ENCODE measurements around the gene WNT9A. TPM values are rescaled to one million over a fixed set of nuclear protein-coding genes. Genes with fewer than 3 reads are reported as not detected.

WNT9A gene
- polyA plus RNA-seq, 3 donors = not detected

- H3K27me3 ChIP-seq (ENCODE audit: control insufficient read depth in 2 of 2, insufficient read depth in 2 of 2, low read length in 2 of 2) = peaks cover 2 to 22% of the 10 kb centered on the region in 2 donors
- no peak overlapping the region for H3K4me2 ChIP-seq (replicated peaks; ENCODE audit: extremely low read depth, low read length, poor library complexity, severe bottlenecking)
- no peak overlapping the region for H2AFZ ChIP-seq (ENCODE audit: insufficient read depth, low read depth, low read length, poor library complexity, severe bottlenecking)
- no peaks in the 10 kb centered on the region for H3K36me3 ChIP-seq (replicated peaks in 1 of 2; ENCODE audit: control insufficient read depth in 1 of 2, insufficient read depth in 2 of 2, low read length in 2 of 2)
- peaks cover 0 to 10% of the 10 kb centered on the region in 2 donors for H3K4me1 ChIP-seq (ENCODE audit: control insufficient read depth in 1 of 2, insufficient read depth in 2 of 2, low read length in 2 of 2)
- H4K20me1 ChIP-seq (ENCODE audit: insufficient read depth, low read length) = no peaks in the 10 kb centered on the region
- no peak overlapping the region for H3K9ac ChIP-seq (ENCODE audit: insufficient read depth, low read length, poor library complexity, severe bottlenecking)
- TF ChIP-seq CTCF (IDR thresholded peaks at IDR 0.05) = no peak
- H3K27ac ChIP-seq (ENCODE audit: low read depth in 1 of 2, low read length in 2 of 2) = no peak overlapping the region
- no peaks in the 10 kb centered on the region for H3K9me3 ChIP-seq (replicated peaks in 1 of 2; ENCODE audit: control insufficient read depth in 1 of 2, insufficient read depth in 1 of 2, low read length in 2 of 2)
- H3K27me3 Mint-ChIP-seq (ENCODE audit: low read depth in 3 of 3) = peaks cover 18 to 23% (median 23%) of the 10 kb centered on the region in 3 donors
- no peak overlapping the region for H3K4me3 ChIP-seq (replicated peaks in 1 of 3; ENCODE audit: low read depth in 2 of 3, low read length in 3 of 3)
- intact Hi-C loops (cut with micrococcal nuclease) = no loop called here
- H3K36me3 Mint-ChIP-seq = no peaks in the 10 kb centered on the region
- no peaks in the 10 kb centered on the region for H3K79me2 ChIP-seq (ENCODE audit: insufficient read depth, low read length)
- H3K4me1 Mint-ChIP-seq = peaks cover 5% of the 10 kb centered on the region
- no peak overlapping the region for H3K27ac Mint-ChIP-seq
- peaks cover 0 to 6% (median 0%) of the 10 kb centered on the region in 7 donors for H3K9me3 Mint-ChIP-seq
- 92% methylated on average over 6 of the region's 8 CpGs for WGBS (ENCODE audit: insufficient coverage)
- no peak overlapping the region for H3K4me3 Mint-ChIP-seq
- no peak for DNase-seq
Observed at GRCh38 chr1:227942716-227943261, 4.9 kb downstream of the WNT9A start.

GRCh38 chr1:227942021-227942715 is 5.6 kb downstream of the WNT9A start:
- H4K20me1 ChIP-seq (ENCODE audit: insufficient read depth, low read length) = no peaks in the 10 kb centered on the region
- Mint-ChIP-seq H3K27me3 (ENCODE audit: low read depth in 3 of 3) (peaks cover 16 to 22% (median 20%) of the 10 kb centered on the region in 3 donors), H3K4me3 (no peak overlapping the region), H3K4me1 (peaks cover 5% of the 10 kb centered on the region), H3K9me3 (peaks cover 0 to 3% (median 0%) of the 10 kb centered on the region in 7 donors), H3K36me3 (no peaks in the 10 kb centered on the region), H3K27ac (no peak overlapping the region)
- H3K9me3 ChIP-seq (replicated peaks in 1 of 2; ENCODE audit: control insufficient read depth in 1 of 2, insufficient read depth in 1 of 2, low read length in 2 of 2) = no peaks in the 10 kb centered on the region
- WGBS (ENCODE audit: insufficient coverage) = 90% methylated on average over 8 of the region's 15 CpGs
- H3K4me2 ChIP-seq (replicated peaks; ENCODE audit: extremely low read depth, low read length, poor library complexity, severe bottlenecking) = no peak overlapping the region
- no peaks in the 10 kb centered on the region for H3K36me3 ChIP-seq (replicated peaks in 1 of 2; ENCODE audit: control insufficient read depth in 1 of 2, insufficient read depth in 2 of 2, low read length in 2 of 2)
- no peak for DNase-seq
- no peak for TF ChIP-seq CTCF (IDR thresholded peaks at IDR 0.05)
- no peak overlapping the region for H3K27ac ChIP-seq (ENCODE audit: low read depth in 1 of 2, low read length in 2 of 2)
- H3K27me3 ChIP-seq (ENCODE audit: control insufficient read depth in 2 of 2, insufficient read depth in 2 of 2, low read length in 2 of 2) = peaks cover 2 to 20% of the 10 kb centered on the region in 2 donors
- H2AFZ ChIP-seq (ENCODE audit: insufficient read depth, low read depth, low read length, poor library complexity, severe bottlenecking) = no peak overlapping the region
- intact Hi-C loops (cut with micrococcal nuclease) = no loop called here
- H3K4me1 ChIP-seq (ENCODE audit: control insufficient read depth in 1 of 2, insufficient read depth in 2 of 2, low read length in 2 of 2) = peaks cover 0 to 7% of the 10 kb centered on the region in 2 donors
- no peak overlapping the region for H3K9ac ChIP-seq (ENCODE audit: insufficient read depth, low read length, poor library complexity, severe bottlenecking)
- H3K79me2 ChIP-seq (ENCODE audit: insufficient read depth, low read length) = no peaks in the 10 kb centered on the region
- no peak overlapping the region for H3K4me3 ChIP-seq (replicated peaks in 1 of 3; ENCODE audit: low read depth in 2 of 3, low read length in 3 of 3)

Measured in CD14-positive monocyte (primary cell).